Dendritic cell treated with granulocyte-macrophage colony-stimulating factor and Interleukin-4, amounts not matched to agents 40 ng/mL and 50 ng/mL, for 4 days (primary cell): ENCODE results near the gene ZW10.
"Not testable (repeated sequence)": the region's sequence is repeated elsewhere in the genome, so short reads cannot be mapped to it uniquely, and the experiment has no call there.

Experiments
- H3K27ac Mint-ChIP-seq: one replicate; pipeline ENCODE4 v1.8.0; 2022; ENCODE audit warnings: mild to moderate bottlenecking, mixed read lengths
- H3K27me3 Mint-ChIP-seq: one replicate; pipeline ENCODE4 v1.8.0; 2022; ENCODE audit warnings: mild to moderate bottlenecking, mixed read lengths
- H3K36me3 Mint-ChIP-seq: one replicate; pipeline ENCODE4 v1.8.0; 2022; ENCODE audit warnings: low read depth, mixed read lengths
- H3K4me1 Mint-ChIP-seq: one replicate; pipeline ENCODE4 v1.8.0; 2022; ENCODE audit warnings: low read depth, mixed read lengths
- H3K4me3 Mint-ChIP-seq: one replicate; pipeline ENCODE4 v1.8.0; 2022; ENCODE audit warnings: mild to moderate bottlenecking, moderate library complexity, mixed read lengths
- H3K9me3 Mint-ChIP-seq: one replicate; pipeline ENCODE4 v1.8.0; 2022; ENCODE audit warnings: mixed read lengths
- intact Hi-C: fragments of 100-400 bp; cut with micrococcal nuclease; formaldehyde crosslinking; loops from one replicate; pipeline ENCODE4 v1.15.0; 2022

Gene ZW10

GRCh38 chr11:113779496-113779895, 6.0 kb upstream of the ZW10 start, which contains the start of gene CLDN25:
Gene CLDN25, plus strand, starts transcription at chr11:113779796. Its CDS starts 0 bp downstream, at chr11:113779796.
- Mint-ChIP-seq H3K4me1 (no peaks in the 10 kb centered on the region), H3K27me3 (peaks cover 25% of the 10 kb centered on the region), H3K4me3 (no peak within 1 kb of the TSS), H3K9me3 (no peaks in the 10 kb centered on the region), H3K27ac (no peak within 1 kb of the TSS), H3K36me3 (no peaks in the 10 kb centered on the region)
- intact Hi-C loops, result loop anchor here (10.0 kb wide), 1 partner anchor 465 kb away; the partner anchor contains the start of gene TTC12

GRCh38 chr11:113778111-113778910, 4.8 kb upstream of the ZW10 start:
- H3K27ac Mint-ChIP-seq, result no peak overlapping the region
- H3K36me3 Mint-ChIP-seq, result peaks cover 4% of the 10 kb centered on the region
- H3K4me1 Mint-ChIP-seq, result no peaks in the 10 kb centered on the region
- intact Hi-C loops, result loop anchor here (10.0 kb wide), 1 partner anchor 464 kb away; the partner anchor contains the start of gene TTC12
- no peak overlapping the region for H3K4me3 Mint-ChIP-seq
- peaks cover 25% of the 10 kb centered on the region for H3K27me3 Mint-ChIP-seq
- no peaks in the 10 kb centered on the region for H3K9me3 Mint-ChIP-seq

GRCh38 chr11:113774174-113774503, 647 bp upstream of the ZW10 start:
- intact Hi-C loops, result loop anchor here (10.0 kb wide), 1 partner anchor 459 kb away; the partner anchor contains the start of gene TTC12
- Mint-ChIP-seq H3K9me3 (no peaks in the 10 kb centered on the region), H3K4me1 (peaks cover 13% of the 10 kb centered on the region), H3K4me3 (peak overlapping the region; percentile 98), H3K27ac (peak overlapping the region; percentile 97), H3K27me3 (peaks cover 14% of the 10 kb centered on the region), H3K36me3 (peaks cover 20% of the 10 kb centered on the region)

GRCh38 chr11:113773092-113773415, 438 bp downstream of the ZW10 start:
- H3K36me3 Mint-ChIP-seq, result peaks cover 31% of the 10 kb centered on the region
- no peaks in the 10 kb centered on the region for H3K9me3 Mint-ChIP-seq
- peak overlapping the region; percentile 98 for H3K4me3 Mint-ChIP-seq
- intact Hi-C loops, result loop anchor here (1.0 to 10.0 kb wide), 3 partner anchors 102 to 628 kb away; partner anchors contain the start of genes C11orf71, RBM7, TTC12 and USP28
- H3K27ac Mint-ChIP-seq, result peak overlapping the region; percentile 97
- H3K4me1 Mint-ChIP-seq, result peaks cover 13% of the 10 kb centered on the region
- peaks cover 13% of the 10 kb centered on the region for H3K27me3 Mint-ChIP-seq

DNA sequence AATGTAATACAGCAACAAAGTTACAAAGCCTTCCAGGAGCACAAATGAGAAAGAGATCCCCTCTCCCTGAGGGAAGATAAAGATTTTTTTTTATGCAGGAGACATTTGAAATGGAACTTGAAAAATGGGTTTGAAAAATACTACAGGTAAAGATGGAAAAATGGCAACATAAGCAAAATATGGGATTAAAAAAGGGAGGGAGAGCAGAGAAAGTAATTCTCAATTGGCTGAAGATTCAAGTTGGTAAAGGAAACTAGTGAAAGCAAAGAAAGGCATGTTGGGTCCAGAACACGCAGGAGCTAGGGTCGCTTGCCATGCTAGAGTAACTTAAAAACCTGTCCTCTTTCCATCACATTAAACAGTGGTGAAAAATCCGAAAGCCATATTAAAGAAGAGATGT, 1.5 kb downstream of the ZW10 start:
- no peak overlapping the region for H3K27ac Mint-ChIP-seq
- peaks cover 42% of the 10 kb centered on the region for H3K36me3 Mint-ChIP-seq
- H3K4me3 Mint-ChIP-seq, result no peak overlapping the region
- no peaks in the 10 kb centered on the region for H3K9me3 Mint-ChIP-seq
- intact Hi-C loops, result loop anchor here (2.0 to 10.0 kb wide), 2 partner anchors 457 to 629 kb away; partner anchors contain the start of genes C11orf71, RBM7 and TTC12
- peaks cover 22% of the 10 kb centered on the region for H3K4me1 Mint-ChIP-seq
- H3K27me3 Mint-ChIP-seq, result peaks cover 8% of the 10 kb centered on the region

GRCh38 chr11:113764527-113765219, 8.8 kb downstream of the ZW10 start:
- Mint-ChIP-seq H3K27ac (no peak overlapping the region), H3K4me3 (no peak overlapping the region), H3K27me3 (no peaks in the 10 kb centered on the region), H3K9me3 (no peaks in the 10 kb centered on the region), H3K4me1 (peaks cover 17% of the 10 kb centered on the region), H3K36me3 (peaks cover 81% of the 10 kb centered on the region)
- intact Hi-C loops, result no loop called here

- intact Hi-C loops, H3K4me3 Mint-ChIP-seq, H3K27ac Mint-ChIP-seq, H3K27me3 Mint-ChIP-seq, H3K9me3 Mint-ChIP-seq: not testable (repeated sequence)
- H3K36me3 Mint-ChIP-seq, result peaks cover 85% of the 10 kb centered on the region
- H3K4me1 Mint-ChIP-seq, result peaks cover 17% of the 10 kb centered on the region
These were observed 10.5 kb downstream of the ZW10 start for GRCh38 chr11:113763040-113763439.

GRCh38 chr11:113760241-113760640, 13.3 kb downstream of the ZW10 start:
- no peaks in the 10 kb centered on the region for H3K9me3 Mint-ChIP-seq
- intact Hi-C loops, result no loop called here
- peaks cover 87% of the 10 kb centered on the region for H3K36me3 Mint-ChIP-seq
- H3K27ac Mint-ChIP-seq, result no peak overlapping the region
- H3K4me1 Mint-ChIP-seq, result peaks cover 7% of the 10 kb centered on the region
- no peak overlapping the region for H3K4me3 Mint-ChIP-seq
- no peaks in the 10 kb centered on the region for H3K27me3 Mint-ChIP-seq

DNA sequence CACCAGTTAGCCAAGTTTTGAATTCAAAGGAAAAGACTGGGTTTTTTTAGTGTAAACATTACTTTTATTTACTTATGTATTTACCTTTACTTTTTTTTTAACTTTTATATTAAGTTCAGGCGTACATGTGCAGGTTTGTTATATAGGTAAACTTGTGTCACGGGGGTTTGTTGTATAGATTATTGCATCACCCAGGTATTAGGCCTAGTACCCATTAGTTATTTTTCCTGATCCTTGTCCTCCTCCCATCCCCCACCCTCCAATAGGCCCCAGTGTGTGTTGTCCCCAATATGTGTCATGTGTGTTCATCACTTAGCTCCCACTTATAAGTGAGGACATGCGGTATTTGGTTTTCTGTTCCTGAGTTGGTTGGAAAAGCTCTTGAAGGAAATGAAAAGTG, 20.6 kb downstream of the ZW10 start:
- H3K27ac Mint-ChIP-seq, result no peak overlapping the region
- no peak overlapping the region for H3K4me3 Mint-ChIP-seq
- no peaks in the 10 kb centered on the region for H3K27me3 Mint-ChIP-seq
- peaks cover 63% of the 10 kb centered on the region for H3K36me3 Mint-ChIP-seq
- no peaks in the 10 kb centered on the region for H3K4me1 Mint-ChIP-seq
- intact Hi-C loops, result no loop called here
- H3K9me3 Mint-ChIP-seq, result no peaks in the 10 kb centered on the region

- intact Hi-C loops, result no loop called here
- H3K27me3 Mint-ChIP-seq, result no peaks in the 10 kb centered on the region
- no peak overlapping the region for H3K4me3 Mint-ChIP-seq
- H3K27ac Mint-ChIP-seq, result no peak overlapping the region
- no peaks in the 10 kb centered on the region for H3K4me1 Mint-ChIP-seq
- H3K9me3 Mint-ChIP-seq, result no peaks in the 10 kb centered on the region
- H3K36me3 Mint-ChIP-seq, result peaks cover 89% of the 10 kb centered on the region
These were observed 37.2 kb downstream of the ZW10 start for GRCh38 chr11:113736323-113736722.

DNA sequence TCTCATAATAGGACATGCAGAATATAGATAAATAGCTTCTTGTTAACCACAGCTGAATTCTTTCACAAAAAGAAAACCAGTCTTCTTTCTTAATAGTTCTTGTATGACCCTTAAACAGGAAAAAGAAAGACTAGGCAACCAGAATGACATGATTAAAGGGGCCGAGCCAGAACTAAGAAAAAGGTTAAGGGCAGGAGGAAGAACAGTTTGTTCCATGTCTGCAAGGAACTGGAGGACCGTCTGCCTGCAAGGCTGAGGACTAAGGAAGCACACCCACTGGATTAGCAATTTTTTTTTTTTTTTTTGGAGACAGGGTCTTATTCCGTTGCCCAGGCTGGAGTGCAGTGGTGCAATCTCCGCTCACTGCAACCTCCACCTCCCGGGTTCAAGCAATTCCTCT, 41.4 kb downstream of the ZW10 start:
- no peaks in the 10 kb centered on the region for H3K27me3 Mint-ChIP-seq
- peaks cover 13% of the 10 kb centered on the region for H3K4me1 Mint-ChIP-seq
- no peaks in the 10 kb centered on the region for H3K9me3 Mint-ChIP-seq
- intact Hi-C loops, result no loop called here
- H3K4me3 Mint-ChIP-seq, result no peak overlapping the region
- H3K27ac Mint-ChIP-seq, result no peak overlapping the region
- peaks cover 55% of the 10 kb centered on the region for H3K36me3 Mint-ChIP-seq

GRCh38 chr11:113730887-113731726, 42.4 kb downstream of the ZW10 start:
- no peaks in the 10 kb centered on the region for H3K9me3 Mint-ChIP-seq
- intact Hi-C loops, result loop anchor here (2.0 kb wide), 1 partner anchor 420 kb away; no protein-coding TSS in a partner anchor
- H3K27ac Mint-ChIP-seq, result no peak overlapping the region

GRCh38 chr11:113729456-113729855, 44.0 kb downstream of the ZW10 start:
- Mint-ChIP-seq H3K9me3 (no peaks in the 10 kb centered on the region), H3K4me1 (peaks cover 18% of the 10 kb centered on the region), H3K36me3 (peaks cover 33% of the 10 kb centered on the region), H3K4me3 (no peak overlapping the region), H3K27me3 (no peaks in the 10 kb centered on the region), H3K27ac (no peak overlapping the region)
- intact Hi-C loops, result loop anchor here (2.0 kb wide), 1 partner anchor 425 kb away; no protein-coding TSS in a partner anchor

More at GRCh38 chr11:113730887-113731726, 42.4 kb downstream of the ZW10 start:
- no peak overlapping the region for H3K4me3 Mint-ChIP-seq
- H3K36me3 Mint-ChIP-seq, result peaks cover 45% of the 10 kb centered on the region
- no peaks in the 10 kb centered on the region for H3K27me3 Mint-ChIP-seq
- peaks cover 15% of the 10 kb centered on the region for H3K4me1 Mint-ChIP-seq
